SU-DHL-6 (cell line): ENCODE results near the gene PTGES2.

Source experiments
- H2AFZ ChIP-seq: fragments of 200-600 bp; sonication (generic); 2 replicates; pipeline ENCODE4 v1.6.1; 2014; ENCODE audit warnings: low read depth, mild to moderate bottlenecking, moderate library complexity, mixed read lengths, antibody characterized with exemption, low read length; ENCODE audit not compliant: severe bottlenecking
- H3F3A ChIP-seq: fragments of 200-600 bp; shearing (Covaris generic); 2 replicates; pipeline ENCODE4 v1.6.0; 2016; ENCODE audit warnings: antibody characterized with exemption, mild to moderate bottlenecking; ENCODE audit not compliant: insufficient read depth
- H3K27ac ChIP-seq: fragments of 200-600 bp; sonication (generic); 2 replicates; pipeline ENCODE4 v1.5.1; 2016; ENCODE audit warnings: low read depth, mild to moderate bottlenecking, low read length, moderate library complexity, mixed read lengths
- H3K27me3 ChIP-seq: fragments of 200-600 bp; sonication (generic), shearing (Covaris generic); 2 replicates; pipeline ENCODE4 v1.6.0; 2014; ENCODE audit warnings: mild to moderate bottlenecking, low read length
- H3K36me3 ChIP-seq: fragments of 200-600 bp; sonication (generic); 2 replicates; pipeline ENCODE4 v1.6.1; 2014; ENCODE audit warnings: mild to moderate bottlenecking, low read length, mixed read lengths
- H3K4me2 ChIP-seq: fragments of 300-600, 200-600 bp; shearing (Covaris generic), sonication (generic); 2 replicates; pipeline ENCODE4 v1.6.0; 2014; ENCODE audit warnings: low read length, low read depth, mild to moderate bottlenecking; ENCODE audit not compliant: poor library complexity, severe bottlenecking
- H3K4me3 ChIP-seq: fragments of 200-600 bp; sonication (generic); 2 replicates; pipeline ENCODE4 v1.5.1; 2014; ENCODE audit warnings: antibody characterized with exemption, low read length, mild to moderate bottlenecking, mixed read lengths; ENCODE audit not compliant: insufficient read depth, poor library complexity, severe bottlenecking
- H3K79me2 ChIP-seq: fragments of 200-600 bp; sonication (generic); 2 replicates; pipeline ENCODE4 v1.6.1; 2014; ENCODE audit warnings: mild to moderate bottlenecking, low read length, moderate library complexity; ENCODE audit not compliant: insufficient read depth
- H3K9ac ChIP-seq: fragments of 200-600 bp; sonication (generic); 2 replicates; pipeline ENCODE4 v1.7.0; 2014; ENCODE audit warnings: mild to moderate bottlenecking, low read length
- H3K9me2 ChIP-seq: fragments of 200-600 bp; sonication (generic); replicated peaks from 2 replicates; pipeline ENCODE4 v1.6.1; 2014; ENCODE audit warnings: low read length; ENCODE audit not compliant: insufficient read depth
- H3K9me3 ChIP-seq: fragments of 200-600 bp; sonication (generic); 2 replicates; pipeline ENCODE4 v1.6.1; 2014; ENCODE audit warnings: low read length, mixed read lengths; ENCODE audit not compliant: insufficient read depth
- H4K20me1 ChIP-seq: fragments of 200-600 bp; sonication (generic); 2 replicates; pipeline ENCODE4 v1.6.1; 2014; ENCODE audit warnings: low read depth, mild to moderate bottlenecking, antibody characterized with exemption, low read length, moderate library complexity, mixed read lengths
- EZH2phosphoT487 ChIP-seq: fragments of 200-600 bp; sonication (generic), shearing (Covaris generic); conservative IDR thresholded peaks from 2 replicates; pipeline ENCODE4 v1.6.1; 2018; ENCODE audit warnings: mild to moderate bottlenecking, antibody characterized with exemption, low read length, moderate library complexity, mixed read lengths
- TF ChIP-seq, protein P1 (sequence below): fragments of 200-600 bp; sonication (generic); IDR thresholded peaks from one replicate; pipeline ENCODE4 v1.5.1; 2017; ENCODE audit warnings: antibody characterized with exemption, mild to moderate bottlenecking, low read length, moderate library complexity; ENCODE audit not compliant: insufficient read depth, poor library complexity, severe bottlenecking

PTGES2 gene

DNA sequence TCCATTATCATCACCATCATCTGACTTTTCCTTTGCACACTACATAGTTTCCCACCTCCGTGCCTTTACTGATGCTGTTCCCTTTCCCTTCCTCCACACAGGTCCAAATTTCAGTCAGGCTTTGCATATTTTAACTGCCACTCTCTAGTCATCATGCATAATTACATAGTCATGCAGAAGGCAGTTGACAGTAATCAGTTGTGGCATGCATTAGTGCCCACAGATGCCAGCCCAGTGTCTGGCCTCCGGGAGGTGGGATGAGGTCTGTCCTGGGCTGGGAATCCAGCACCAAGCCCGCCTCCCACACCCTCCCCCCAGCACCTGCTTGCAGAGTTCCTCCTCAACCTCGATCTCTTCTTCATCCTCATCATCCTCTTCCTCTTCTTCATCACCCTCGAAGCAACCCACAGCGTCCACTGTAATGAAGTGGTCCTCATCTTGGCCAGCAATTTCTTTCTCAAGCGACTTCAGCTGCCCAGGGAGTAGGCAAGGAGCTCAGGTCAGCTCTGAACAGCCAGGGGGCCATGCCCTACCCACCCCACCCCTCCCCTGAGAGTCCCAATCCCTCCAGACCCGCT is 41.3 kb upstream of the PTGES2 start:
- no peaks in the 10 kb centered on the region for H3K36me3 ChIP-seq
- no peak for TF ChIP-seq EZH2phosphoT487
- TF ChIP-seq, protein P1, sequence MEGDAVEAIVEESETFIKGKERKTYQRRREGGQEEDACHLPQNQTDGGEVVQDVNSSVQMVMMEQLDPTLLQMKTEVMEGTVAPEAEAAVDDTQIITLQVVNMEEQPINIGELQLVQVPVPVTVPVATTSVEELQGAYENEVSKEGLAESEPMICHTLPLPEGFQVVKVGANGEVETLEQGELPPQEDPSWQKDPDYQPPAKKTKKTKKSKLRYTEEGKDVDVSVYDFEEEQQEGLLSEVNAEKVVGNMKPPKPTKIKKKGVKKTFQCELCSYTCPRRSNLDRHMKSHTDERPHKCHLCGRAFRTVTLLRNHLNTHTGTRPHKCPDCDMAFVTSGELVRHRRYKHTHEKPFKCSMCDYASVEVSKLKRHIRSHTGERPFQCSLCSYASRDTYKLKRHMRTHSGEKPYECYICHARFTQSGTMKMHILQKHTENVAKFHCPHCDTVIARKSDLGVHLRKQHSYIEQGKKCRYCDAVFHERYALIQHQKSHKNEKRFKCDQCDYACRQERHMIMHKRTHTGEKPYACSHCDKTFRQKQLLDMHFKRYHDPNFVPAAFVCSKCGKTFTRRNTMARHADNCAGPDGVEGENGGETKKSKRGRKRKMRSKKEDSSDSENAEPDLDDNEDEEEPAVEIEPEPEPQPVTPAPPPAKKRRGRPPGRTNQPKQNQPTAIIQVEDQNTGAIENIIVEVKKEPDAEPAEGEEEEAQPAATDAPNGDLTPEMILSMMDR: no peak
- no peak overlapping the region for H3K9ac ChIP-seq
- no peaks in the 10 kb centered on the region for H3F3A ChIP-seq
- H3K9me2 ChIP-seq: no peaks in the 10 kb centered on the region
- H3K79me2 ChIP-seq: no peaks in the 10 kb centered on the region
- no peaks in the 10 kb centered on the region for H3K9me3 ChIP-seq
- H2AFZ ChIP-seq: no peak overlapping the region
- H3K27ac ChIP-seq: no peak overlapping the region
- H4K20me1 ChIP-seq: no peaks in the 10 kb centered on the region
- no peaks in the 10 kb centered on the region for H3K27me3 ChIP-seq
- H3K4me3 ChIP-seq: no peak overlapping the region
- H3K4me2 ChIP-seq: no peak overlapping the region

DNA sequence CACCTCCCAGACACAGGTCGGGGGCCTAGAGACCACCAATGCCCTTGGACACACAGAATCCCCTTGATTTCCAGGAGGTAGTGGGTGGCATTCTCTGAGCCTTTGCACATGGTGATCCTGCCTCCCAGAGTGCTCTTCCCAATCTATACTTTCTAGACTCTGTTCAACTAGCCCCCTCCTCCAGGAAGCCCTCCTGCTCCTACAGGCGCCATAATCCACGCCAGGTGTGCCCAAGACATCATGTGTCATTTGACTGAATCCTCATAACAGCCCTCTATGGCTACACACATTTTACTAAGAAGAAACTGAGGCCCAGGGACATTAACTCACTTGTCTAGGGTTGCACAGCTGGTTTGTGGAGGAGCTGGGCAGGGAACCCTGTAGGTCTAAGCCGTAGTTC is 39.7 kb upstream of the PTGES2 start:
- Histone ChIP-seq H3K4me3 (no peak overlapping the region), H3K79me2 (no peaks in the 10 kb centered on the region), H2AFZ (no peak overlapping the region), H3K27me3 (no peaks in the 10 kb centered on the region), H4K20me1 (no peaks in the 10 kb centered on the region), H3K9me3 (no peaks in the 10 kb centered on the region), H3F3A (no peaks in the 10 kb centered on the region), H3K27ac (no peak overlapping the region), H3K4me2 (no peak overlapping the region), H3K36me3 (no peaks in the 10 kb centered on the region), H3K9me2 (no peaks in the 10 kb centered on the region), H3K9ac (no peak overlapping the region)
- TF ChIP-seq, protein P1: no peak
- no peak for TF ChIP-seq EZH2phosphoT487

DNA sequence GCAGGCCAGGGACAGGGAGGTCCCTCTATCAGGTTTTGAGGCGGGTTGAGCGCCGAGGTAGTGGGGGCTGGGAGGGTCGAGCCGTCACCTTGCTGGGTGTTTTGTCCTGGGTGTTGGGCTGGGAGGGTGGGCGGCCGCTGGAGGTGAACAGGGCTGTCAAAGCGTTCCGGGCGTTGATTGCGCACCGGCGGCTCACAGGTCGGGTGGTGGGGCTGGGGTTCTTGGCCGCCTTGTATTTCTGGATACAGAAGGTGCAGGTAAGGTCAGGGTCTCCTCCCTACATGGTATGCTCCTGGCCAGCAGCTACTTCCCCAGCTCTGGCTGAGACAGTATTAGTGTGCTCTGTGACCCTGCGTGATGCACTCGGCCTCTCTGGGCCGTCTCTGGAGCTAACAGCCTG is 38.6 kb upstream of the PTGES2 start:
- Histone ChIP-seq H3K27me3 (no peaks in the 10 kb centered on the region), H3F3A (no peaks in the 10 kb centered on the region), H3K27ac (no peak overlapping the region), H3K4me2 (no peak overlapping the region), H3K9me2 (no peaks in the 10 kb centered on the region), H3K79me2 (no peaks in the 10 kb centered on the region), H3K9ac (no peak overlapping the region), H3K9me3 (no peaks in the 10 kb centered on the region), H2AFZ (no peak overlapping the region), H3K4me3 (no peak overlapping the region), H4K20me1 (no peaks in the 10 kb centered on the region), H3K36me3 (no peaks in the 10 kb centered on the region)
- TF ChIP-seq, protein P1: no peak
- TF ChIP-seq EZH2phosphoT487: no peak
